Mesenteric fat pad (tissue), 1 donor: ENCODE measurements around the gene C5orf24. TPM values are rescaled to one million over a fixed set of nuclear protein-coding genes. Genes with fewer than 3 reads are reported as not detected.
"Not testable (repeated sequence)": the region's sequence is repeated elsewhere in the genome, so short reads cannot be mapped to it uniquely, and the experiment has no call there.

ENCODE experiments used
- DNase-seq: peaks from one replicate; pipeline ENCODE4 v3.0.0-alpha.2; 2020; ENCODE audit warnings: low spot score
- long read RNA-seq: library from polyadenylated mRNA; unstranded; transcript quantifications from one replicate; pipeline ENCODE4 v2.0.0, GENCODE V29; 2020
- total RNA-seq: library from RNA; stranded (reverse); fragmentation: NEBNext Ultra II Directional; extraction: Animal tissue kit (Norgen Biotek cat#: 25700); gene quantifications from one replicate; pipeline ENCODE4 v1.2.1, GENCODE V29; 2021
- donor health status: DM: yes; HTN: yes; CAD: no.

C5orf24 gene
- total RNA-seq, result 40.9 TPM
- long read RNA-seq, full-length matches to known transcripts, result 25 of 33 reads
- long read RNA-seq, partial matches to known transcripts, result 0 of 33 reads
- long read RNA-seq, other reads (novel, unspliced or antisense), result 8 of 33 reads

GRCh38 chr5:134845852-134846640, at the start of gene C5orf24:
C5orf24 (plus strand) TSS chr5:134845968; CDS start chr5:134854901, 8,933 bp downstream.
- peak; percentile 99 for DNase-seq

- DNase-seq, result no peak
These were observed 47.3 kb upstream of the C5orf24 start for GRCh38 chr5:134798468-134798867.

GRCh38 chr5:134803821-134804220, 41.9 kb upstream of the C5orf24 start:
- DNase-seq, result no peak

GRCh38 chr5:134813407-134813806, 32.4 kb upstream of the C5orf24 start:
- no peak for DNase-seq

GRCh38 chr5:134813827-134814226, 31.9 kb upstream of the C5orf24 start:
- DNase-seq, result no peak

- DNase-seq, result no peak
These were observed 28.8 kb upstream of the C5orf24 start for GRCh38 chr5:134817006-134817405.

- DNase-seq, result no peak
These were observed 27.0 kb upstream of the C5orf24 start for GRCh38 chr5:134818776-134819175.

- DNase-seq, result no peak
These were observed 26.3 kb upstream of the C5orf24 start for GRCh38 chr5:134819407-134819963.

GRCh38 chr5:134821841-134822240, 23.9 kb upstream of the C5orf24 start:
- no peak for DNase-seq

- DNase-seq, result no peak
These were observed 21.1 kb upstream of the C5orf24 start for GRCh38 chr5:134824681-134825080.

GRCh38 chr5:134825212-134825611, 20.6 kb upstream of the C5orf24 start:
- DNase-seq, result no peak

- no peak for DNase-seq
These were observed 12.3 kb upstream of the C5orf24 start for GRCh38 chr5:134833340-134834032.

GRCh38 chr5:134835623-134836022, 10.1 kb upstream of the C5orf24 start:
- DNase-seq, result no peak

- no peak for DNase-seq
These were observed 8.1 kb upstream of the C5orf24 start for GRCh38 chr5:134837530-134838181.

- DNase-seq, result not testable (repeated sequence)
These were observed 7.4 kb upstream of the C5orf24 start for GRCh38 chr5:134838361-134838760.

- DNase-seq, result no peak
These were observed 5.0 kb upstream of the C5orf24 start for GRCh38 chr5:134840811-134841210.

GRCh38 chr5:134844252-134844651, 1.5 kb upstream of the C5orf24 start:
- DNase-seq, result no peak

GRCh38 chr5:134845335-134845851, 375 bp upstream of the C5orf24 start:
- DNase-seq, result no peak

GRCh38 chr5:134846641-134846960, 833 bp downstream of the C5orf24 start:
- no peak for DNase-seq

- DNase-seq, result not testable (repeated sequence)
These were observed 3.7 kb downstream of the C5orf24 start for GRCh38 chr5:134849434-134849933.

GRCh38 chr5:134851307-134851923, 5.6 kb downstream of the C5orf24 start:
- DNase-seq, result no peak
